RPMI7951 (cell line): Measurements from ENCODE around the gene ALDOA. TPM values are rescaled to one million over a fixed set of nuclear protein-coding genes. Genes with fewer than 3 reads are reported as not detected.

Experiments used
- DNase-seq: peaks from one replicate; pipeline ENCODE4 v3.0.0-alpha.2; 2012; ENCODE audit warnings: low read depth
- total RNA-seq: library from RNA; depleted of rRNA; stranded (reverse); fragments of >200 nt; shearing (Covaris generic); gene quantifications from 2 replicates; pipeline ENCODE4 v1.2.3, GENCODE V29; 2014

ALDOA gene
- total RNA-seq, 1 experiment from 2014 or later: 1,895 TPM

- DNase-seq: no peak
Observed at GRCh38 chr16:30068750-30069610, 3.4 kb downstream of the ALDOA start.

- no peak for DNase-seq
Observed at GRCh38 chr16:30069611-30070462, 4.3 kb downstream of the ALDOA start.

- DNase-seq: no peak
Observed at GRCh38 chr16:30070490-30070889, 4.9 kb downstream of the ALDOA start.

- DNase-seq: peak; percentile 88
Observed at GRCh38 chr16:30075503-30076275, 10.1 kb downstream of the ALDOA start, which contains the start of gene PPP4C. Gene PPP4C (plus strand): TSS chr16:30075994. CDS start chr16:30076378, 384 bp downstream.

- no peak for DNase-seq
Observed at GRCh38 chr16:30076276-30076791, 10.8 kb downstream of the ALDOA start.

GRCh38 chr16:30077656-30078055 lies 12.1 kb downstream of the ALDOA start:
- DNase-seq: no peak

GRCh38 chr16:30078744-30079143 lies 13.2 kb downstream of the ALDOA start:
- no peak for DNase-seq

GRCh38 chr16:30079480-30079879 lies 13.9 kb downstream of the ALDOA start:
- no peak for DNase-seq

GRCh38 chr16:30082545-30083090 lies 17.1 kb downstream of the ALDOA start:
- DNase-seq: no peak

GRCh38 chr16:30083216-30084055 lies 17.9 kb downstream of the ALDOA start:
- DNase-seq: no peak

- DNase-seq: no peak
Observed at GRCh38 chr16:30084096-30084815, 18.7 kb downstream of the ALDOA start.

- DNase-seq: no peak
Observed at GRCh38 chr16:30084816-30085159, 19.2 kb downstream of the ALDOA start.

- no peak for DNase-seq
Observed at GRCh38 chr16:30085247-30085646, 19.7 kb downstream of the ALDOA start.

- no peak for DNase-seq
Observed at GRCh38 chr16:30085820-30086219, 20.3 kb downstream of the ALDOA start.

- DNase-seq: no peak
Observed at GRCh38 chr16:30086291-30087140, 21.0 kb downstream of the ALDOA start.

GRCh38 chr16:30087181-30087898 lies 21.8 kb downstream of the ALDOA start:
- DNase-seq: no peak

GRCh38 chr16:30088237-30088831 lies 22.8 kb downstream of the ALDOA start:
- DNase-seq: no peak
